ENCODE data around the gene USP46. TPM values are rescaled to one million over a fixed set of nuclear protein-coding genes. Genes with fewer than 3 reads are reported as not detected.

The USP46 gene
- total and polyA plus RNA-seq, 2 of the 8 experiments (the other 6 are each of a cell fraction or from before 2014, with no cell fraction given), result 10.6 to 62.4 TPM

DNA sequence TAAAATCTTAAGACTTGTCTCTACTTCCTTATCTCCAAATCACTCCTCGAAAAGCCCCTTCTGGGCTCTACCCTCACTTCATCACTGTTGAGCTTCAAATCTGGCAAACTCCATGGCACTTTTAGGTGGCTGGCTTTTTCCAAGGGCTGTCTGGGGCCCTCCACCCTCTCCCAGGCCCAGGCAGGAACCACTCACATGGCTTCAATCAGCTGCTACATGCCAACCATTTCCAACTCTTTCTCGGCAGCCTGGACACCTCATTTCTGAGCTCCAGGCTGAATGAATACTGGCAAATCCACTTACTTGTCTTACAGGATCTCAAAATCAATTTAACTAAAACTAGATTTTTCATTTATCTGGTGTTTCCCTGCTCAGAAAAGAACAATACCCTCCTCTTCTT is 22.0 kb downstream of the USP46 start:
- CTCF ChIA-PET (ENCODE audit: partially characterized antibody), result interaction anchor here (1.1 kb wide), 1 partner anchor 33 kb away, joined by 4 read pairs; no protein-coding TSS in a partner anchor
- TF ChIP-seq GTF2F1 (IDR thresholded peaks at IDR 0.05; ENCODE audit: borderline replicate concordance, low read depth, low read length), result no peak
- TF ChIP-seq SAP30 (IDR thresholded peaks at IDR 0.05; ENCODE audit: insufficient read depth, insufficient replicate concordance, low read length), result no peak
- no peak for TF ChIP-seq POLR2AphosphoS5 (IDR thresholded peaks at IDR 0.05; ENCODE audit: low read depth, low read length)
- TF ChIP-seq, protein P1, sequence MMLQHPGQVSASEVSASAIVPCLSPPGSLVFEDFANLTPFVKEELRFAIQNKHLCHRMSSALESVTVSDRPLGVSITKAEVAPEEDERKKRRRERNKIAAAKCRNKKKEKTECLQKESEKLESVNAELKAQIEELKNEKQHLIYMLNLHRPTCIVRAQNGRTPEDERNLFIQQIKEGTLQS (IDR thresholded peaks at IDR 0.05; ENCODE audit: insufficient read depth, low read depth, low read length), result no peak
- no peak for TF ChIP-seq SRF (IDR thresholded peaks at IDR 0.05; ENCODE audit: low read depth, low read length)
- TF ChIP-seq SIN3A (conservative IDR thresholded peaks at IDR 0.05 in 1 of 2, IDR thresholded peaks at IDR 0.05 in 1 of 2; ENCODE audit: low read depth in 1 of 2, low read length in 2 of 2), result no peak
- TF ChIP-seq EZH2 (IDR thresholded peaks at IDR 0.05; ENCODE audit: low read depth, low read length, severe bottlenecking), result no peak
- TF ChIP-seq, protein P2, sequence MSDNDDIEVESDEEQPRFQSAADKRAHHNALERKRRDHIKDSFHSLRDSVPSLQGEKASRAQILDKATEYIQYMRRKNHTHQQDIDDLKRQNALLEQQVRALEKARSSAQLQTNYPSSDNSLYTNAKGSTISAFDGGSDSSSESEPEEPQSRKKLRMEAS (IDR thresholded peaks at IDR 0.05), result no peak
- TF ChIP-seq CHD1 (IDR thresholded peaks at IDR 0.05; ENCODE audit: low read depth, low read length), result no peak
- no peak for TF ChIP-seq SP2 (IDR thresholded peaks at IDR 0.05; ENCODE audit: low read length)
- no peak for TF ChIP-seq FOSL1 (IDR thresholded peaks at IDR 0.05; ENCODE audit: insufficient read depth, low read depth, low read length)
- no peak for TF ChIP-seq ASH2L (IDR thresholded peaks at IDR 0.05; ENCODE audit: low read length)
- TF ChIP-seq BCL11A (IDR thresholded peaks at IDR 0.05; ENCODE audit: low read depth in 2 of 2, low read length in 2 of 2), result no peak

More for the DNA sequence above, 22.0 kb downstream of the USP46 start:
- Histone ChIP-seq H3K23me2 (ENCODE audit: low read depth, low read length) (no peaks in the 10 kb centered on the region; the same call in 1 of the 2 replicates), H4K8ac (ENCODE audit: extremely low read depth, insufficient read depth, low read length) (no peak overlapping the region), H2BK15ac (ENCODE audit: low read length) (no peak overlapping the region), H3K4me3 (ENCODE audit: extremely low read depth in 1 of 4, insufficient read depth in 2 of 4, low read depth in 3 of 4, low read length in 4 of 4) (no peak overlapping the region), H2BK5ac (ENCODE audit: low read depth, low read length) (no peak overlapping the region), H4K91ac (replicated peaks; ENCODE audit: insufficient read length, low read length) (no peak overlapping the region), H3K9ac (replicated peaks in 1 of 4; ENCODE audit: extremely low read depth in 1 of 4, low read depth in 3 of 4, low read length in 3 of 4) (no peak overlapping the region), H3K79me2 (ENCODE audit: control insufficient read depth in 1 of 2, insufficient read depth in 2 of 2, low read length in 2 of 2) (peaks cover 34 to 92% of the 10 kb centered on the region in 2 experiments), H3K9me3 (ENCODE audit: insufficient read depth in 2 of 2, low read depth in 1 of 2, low read length in 1 of 2) (no peaks in the 10 kb centered on the region), H2AK5ac (ENCODE audit: low read depth, low read length) (no peak overlapping the region), H3K56ac (replicated peaks; ENCODE audit: insufficient read length, low read depth, low read length) (no peak overlapping the region), H3K27ac (ENCODE audit: low read depth, low read length) (no peak overlapping the region), H3K27me3 (replicated peaks in 1 of 4; ENCODE audit: control insufficient read depth in 3 of 4, extremely low read depth in 1 of 4, insufficient read depth in 3 of 4, low read length in 3 of 4) (no peaks in the 10 kb centered on the region), H2BK12ac (ENCODE audit: low read depth, low read length) (no peak overlapping the region), H3K4ac (replicated peaks; ENCODE audit: insufficient read length, low read depth, low read length) (no peak overlapping the region), H3K23ac (ENCODE audit: insufficient read length) (no peak overlapping the region), H4K5ac (ENCODE audit: insufficient read length, low read depth, low read length) (no peak overlapping the region), H2AFZ (ENCODE audit: low read length) (no peak overlapping the region), H3K4me1 (replicated peaks in 1 of 4; ENCODE audit: control insufficient read depth in 3 of 4, insufficient read depth in 4 of 4, low read length in 3 of 4) (no peaks in the 10 kb centered on the region; a peak in 2 of 7 replicates), H3K14ac (ENCODE audit: insufficient read length) (no peak overlapping the region), H3K4me2 (ENCODE audit: insufficient read depth in 1 of 2, low read depth in 2 of 2, low read length in 2 of 2) (no peak overlapping the region), H3K36me3 (ENCODE audit: control insufficient read depth in 2 of 4, insufficient read depth in 4 of 4, low read length in 3 of 4) (peaks cover 0 to 5% (median 2%) of the 10 kb centered on the region in 4 experiments; a peak in 2 of 8 replicates), H2BK120ac (replicated peaks; ENCODE audit: low read depth, low read length) (no peak overlapping the region), H3K79me1 (ENCODE audit: low read depth, low read length) (peaks cover 26% of the 10 kb centered on the region), H2BK20ac (ENCODE audit: low read length) (no peak overlapping the region), H4K20me1 (replicated peaks in 1 of 2; ENCODE audit: control insufficient read depth in 1 of 2, insufficient read depth in 2 of 2, low read length in 2 of 2) (peaks cover 2 to 11% of the 10 kb centered on the region in 2 experiments), H3K18ac (ENCODE audit: extremely low read depth, low read length) (no peak overlapping the region)
- 100% methylated on average over 2 of the region's 2 CpGs; no CpG with 5 or more reads in 1 of the 2 experiments for WGBS, 2 experiments (ENCODE audit: extremely low coverage in 1 of 2, insufficient coverage in 1 of 2, insufficient read length in 1 of 2, insufficient replicate concordance in 2 of 2, low coverage in 1 of 2, low lambda C conversion rate in 2 of 2, missing lambda C conversion rate in 1 of 2)
- POLR2A ChIA-PET (ENCODE audit: partially characterized antibody), result interaction anchor here (0.9 to 2.0 kb wide), 3 partner anchors 12 to 76 kb away, joined by 3 to 7 read pairs (median 4); no protein-coding TSS in a partner anchor
- FAIRE-seq (no peak), DNase-seq (ENCODE audit: low read depth in 1 of 2, low spot score in 2 of 2) (no peak)
